Lung microvascular endothelial cell (primary cell): ENCODE results near the gene MYO3A. TPM values are rescaled to one million over a fixed set of nuclear protein-coding genes. Genes with fewer than 3 reads are reported as not detected.
"Not testable (repeated sequence)": the region's sequence is repeated elsewhere in the genome, so short reads cannot be mapped to it uniquely, and the experiment has no call there.

ENCODE experiments used
- DNase-seq, 2 donors: peaks; one replicate each; pipeline versions ENCODE4 v3.0.0 to v3.0.0-alpha.2; 2010; ENCODE audit warnings: low read depth in 2 of 2
- total RNA-seq: library from RNA; depleted of rRNA; stranded (reverse); fragments of >200 nt; gene quantifications from 2 replicates; pipeline ENCODE4 v1.2.1, GENCODE V29; 2014

Gene MYO3A
- total RNA-seq, 1 donor from 2014 or later, result not detected

- no peak for DNase-seq
These were observed 48.1 kb downstream of the MYO3A start for GRCh38 chr10:25982107-25982506.

GRCh38 chr10:25988583-25988982 is 54.6 kb downstream of the MYO3A start:
- no peak for DNase-seq

DNA sequence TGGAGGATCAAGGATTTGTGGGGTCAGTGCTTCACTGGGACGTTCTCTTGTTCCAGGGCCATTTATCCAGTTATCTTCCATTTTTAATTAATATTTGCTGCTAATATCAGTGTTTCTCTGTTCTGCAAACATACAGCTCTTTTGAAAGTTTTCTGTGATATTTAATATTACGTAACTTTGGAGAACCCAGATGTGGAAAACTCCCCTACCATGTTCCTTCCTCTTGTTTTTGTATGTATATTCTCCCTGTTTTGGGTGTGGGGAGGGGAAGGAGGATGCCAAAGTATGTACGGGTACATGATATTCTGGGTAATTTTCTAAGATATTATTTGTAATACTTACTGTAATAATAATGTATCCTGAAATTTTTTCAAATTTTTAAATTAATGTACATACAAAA is 55.9 kb downstream of the MYO3A start:
- no peak for DNase-seq

DNA sequence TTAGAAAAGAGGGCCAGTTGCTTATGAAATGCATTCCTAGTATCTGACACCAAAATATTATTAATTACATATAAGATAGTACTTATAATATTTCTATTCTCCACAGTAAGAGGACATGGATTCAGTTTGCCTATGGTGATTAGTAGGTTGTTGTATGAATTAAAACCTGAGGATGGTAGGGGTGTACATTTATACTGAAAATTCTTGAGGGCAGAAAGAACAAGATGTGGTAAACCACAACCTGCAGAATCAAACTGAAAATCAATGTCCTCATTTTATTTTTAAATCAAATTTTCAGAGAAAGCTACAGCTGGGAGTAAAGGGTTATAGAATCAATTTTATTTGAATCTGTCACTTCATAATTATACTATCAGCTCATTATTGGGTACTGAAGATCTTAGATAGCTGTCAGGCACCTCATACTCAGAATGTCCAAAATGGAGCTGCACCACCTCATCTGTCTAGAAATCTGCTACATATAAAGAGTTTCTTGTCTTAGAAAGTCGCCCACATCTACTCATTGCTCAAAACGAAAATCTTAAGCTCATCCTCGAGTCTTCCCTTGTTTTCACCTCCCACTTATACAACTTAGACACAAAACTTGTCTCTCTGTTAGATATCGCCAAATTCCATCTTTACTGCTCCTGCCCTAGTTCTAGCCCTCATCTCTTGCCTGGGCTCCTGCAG is 65.4 kb downstream of the MYO3A start:
- DNase-seq, result no peak

DNA sequence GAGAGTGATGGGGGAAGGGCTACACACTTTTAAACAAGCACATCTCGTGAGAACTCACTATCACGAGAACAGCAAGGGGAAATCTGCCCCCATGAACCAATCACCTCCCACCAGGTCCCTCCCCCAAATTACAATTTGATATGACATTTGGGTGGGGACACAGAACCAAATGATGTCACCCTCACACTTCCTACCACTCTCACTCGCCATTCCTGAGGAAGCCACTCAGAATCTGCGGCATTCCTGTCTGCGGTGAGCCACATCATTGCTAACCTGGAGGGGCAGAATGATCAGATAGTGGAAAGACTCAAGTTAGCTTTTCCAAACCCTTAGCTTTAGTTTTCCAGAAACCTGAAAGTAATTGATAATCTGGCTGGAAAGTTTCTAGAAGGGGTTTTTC is 66.9 kb downstream of the MYO3A start:
- DNase-seq, result no peak

DNA sequence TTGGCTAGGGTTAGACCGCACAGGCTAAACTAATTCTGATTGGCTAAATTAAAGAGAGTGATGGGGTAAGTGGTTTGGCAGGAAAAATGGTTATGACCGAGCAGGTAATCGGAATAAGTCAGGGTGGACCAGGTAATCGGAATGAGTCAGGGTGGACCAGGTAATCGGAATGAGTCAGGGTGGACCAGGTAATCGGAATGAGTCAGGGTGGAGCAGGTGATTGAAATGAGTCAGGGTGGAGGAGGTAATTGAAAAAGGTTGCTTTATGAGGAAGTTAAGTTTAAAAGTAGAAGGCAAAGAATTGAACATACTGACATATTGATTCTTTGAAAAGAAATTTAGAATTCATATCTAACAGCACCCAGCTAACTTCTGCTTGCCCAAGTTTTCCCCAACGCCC is 68.4 kb downstream of the MYO3A start:
- not testable (repeated sequence) for DNase-seq

GRCh38 chr10:26015092-26015491 is 81.1 kb downstream of the MYO3A start:
- no peak for DNase-seq

DNA sequence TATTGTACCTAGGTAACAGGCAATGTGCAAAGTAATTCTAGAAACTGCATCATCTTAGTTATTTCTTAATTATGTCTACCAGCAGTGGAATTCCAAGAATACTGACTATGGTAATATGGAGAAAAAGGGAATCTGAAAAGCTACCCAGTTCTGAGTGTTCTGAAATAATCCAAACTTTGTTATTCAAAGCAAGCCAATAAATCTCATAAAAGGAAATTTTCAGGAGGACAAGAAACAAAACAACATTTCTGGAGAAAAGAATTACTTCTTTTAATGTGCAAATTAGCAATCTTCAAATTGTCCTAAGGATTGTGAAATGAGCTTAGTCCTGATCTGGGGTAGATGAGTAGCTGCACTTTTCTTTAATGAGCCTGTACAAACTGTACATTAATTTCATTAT is 88.8 kb downstream of the MYO3A start:
- DNase-seq, result no peak

DNA sequence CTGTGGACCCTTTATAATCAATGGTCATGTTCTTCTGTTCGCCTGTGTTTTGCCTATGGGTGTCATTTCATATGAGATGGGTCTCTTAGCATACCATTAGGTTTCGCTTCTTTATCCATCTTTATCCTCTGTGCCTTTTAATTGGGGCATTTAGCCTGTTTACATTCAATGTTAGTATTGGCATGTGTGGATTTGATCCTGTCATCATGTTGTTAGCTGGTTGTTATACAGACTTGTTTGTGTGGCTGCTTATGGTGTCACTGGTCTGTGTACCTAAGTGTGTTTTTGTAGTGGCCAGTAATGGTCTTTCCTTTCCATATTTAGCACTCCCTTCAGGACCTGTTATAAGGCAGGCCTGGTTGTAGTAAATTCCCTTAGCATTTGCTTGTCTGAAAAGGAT is 90.3 kb downstream of the MYO3A start:
- DNase-seq, result no peak

GRCh38 chr10:26025523-26025922 is 91.5 kb downstream of the MYO3A start:
- no peak for DNase-seq

DNA sequence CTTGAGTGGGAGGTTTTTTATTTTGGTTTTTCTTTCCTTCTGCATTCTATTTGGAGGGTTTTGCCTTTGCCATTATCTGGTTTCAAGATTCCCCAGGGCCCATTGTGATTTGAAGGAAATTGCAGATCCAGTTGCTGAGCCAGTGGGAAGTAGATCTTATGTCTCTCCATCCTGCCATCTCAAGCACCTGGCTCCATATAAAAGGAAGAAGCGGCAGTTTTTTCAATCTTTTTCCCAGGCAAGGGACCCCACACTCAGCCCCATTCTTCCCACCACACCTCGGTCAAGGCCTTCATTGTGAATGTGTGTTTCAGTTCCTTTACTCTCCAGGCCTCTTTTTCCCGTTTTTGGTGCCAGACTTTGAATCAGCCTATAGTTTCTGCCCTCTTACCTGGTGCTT is 95.8 kb downstream of the MYO3A start:
- no peak for DNase-seq

DNA sequence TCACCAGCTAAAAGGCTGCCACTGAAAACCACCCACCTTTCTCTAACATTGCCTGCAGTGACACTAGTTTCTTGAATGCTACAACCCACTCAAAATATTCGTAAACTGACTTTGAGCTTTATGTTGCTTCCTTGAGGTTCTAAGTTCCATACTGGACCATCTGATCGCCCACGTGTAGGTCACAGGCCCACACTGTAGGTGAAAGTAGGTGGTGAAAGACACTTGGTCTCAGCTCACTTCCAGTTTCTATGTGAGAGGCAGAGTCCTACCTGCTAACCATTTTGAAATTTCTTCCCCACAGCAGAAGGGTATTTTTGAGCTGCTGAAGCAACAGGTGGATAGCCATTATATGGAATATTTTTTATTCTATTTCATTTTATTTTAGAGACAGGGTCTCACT is 97.3 kb downstream of the MYO3A start:
- no peak for DNase-seq

DNA sequence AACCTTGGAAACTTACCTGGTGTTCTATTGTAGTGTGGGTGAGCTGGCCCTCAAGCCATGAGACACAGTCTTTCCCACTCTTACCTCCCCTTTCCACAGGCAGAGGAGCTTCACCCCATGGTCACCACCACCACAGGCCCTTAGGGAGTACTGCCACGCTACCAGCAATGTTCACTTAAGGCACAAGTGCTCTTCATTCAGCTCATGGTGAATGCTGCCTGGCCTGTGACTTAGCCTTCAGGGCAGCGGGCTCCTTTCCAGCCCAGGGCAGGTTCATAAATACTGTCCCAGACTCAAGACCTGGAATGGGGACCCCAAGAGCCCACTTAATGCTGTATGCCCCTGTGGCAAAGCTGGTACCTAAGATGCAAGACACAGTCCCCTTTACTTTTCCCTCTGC is 109.4 kb downstream of the MYO3A start:
- DNase-seq, result no peak

GRCh38 chr10:26044141-26044749 is 110.2 kb downstream of the MYO3A start:
- no peak for DNase-seq

- no peak for DNase-seq
These were observed 112.2 kb downstream of the MYO3A start for GRCh38 chr10:26046073-26046700.

- no peak for DNase-seq
These were observed 114.7 kb downstream of the MYO3A start for GRCh38 chr10:26048756-26049155.

- no peak for DNase-seq
These were observed 118.3 kb downstream of the MYO3A start for GRCh38 chr10:26052326-26052725.

DNA sequence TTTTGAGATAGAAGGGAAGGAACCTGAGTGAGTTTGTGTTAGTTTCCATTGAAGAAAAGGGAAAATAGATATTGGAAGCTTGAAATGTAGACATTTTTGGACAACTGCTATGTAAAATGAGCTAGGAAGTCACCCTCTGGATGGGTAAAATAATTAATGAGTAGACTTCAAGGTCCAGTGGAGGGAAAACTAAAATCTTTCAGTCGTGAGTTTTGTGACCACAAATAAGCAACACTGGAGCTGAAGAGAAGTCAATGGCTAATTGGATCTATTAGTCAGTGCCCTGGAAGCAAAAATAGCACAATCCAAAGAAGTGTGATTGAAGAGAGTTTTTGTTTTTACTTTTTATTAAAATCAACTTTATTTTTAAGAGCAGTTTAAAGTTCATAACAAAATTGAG is 123.4 kb downstream of the MYO3A start:
- DNase-seq, result no peak

GRCh38 chr10:26064106-26064505 is 130.1 kb downstream of the MYO3A start:
- DNase-seq, result no peak

DNA sequence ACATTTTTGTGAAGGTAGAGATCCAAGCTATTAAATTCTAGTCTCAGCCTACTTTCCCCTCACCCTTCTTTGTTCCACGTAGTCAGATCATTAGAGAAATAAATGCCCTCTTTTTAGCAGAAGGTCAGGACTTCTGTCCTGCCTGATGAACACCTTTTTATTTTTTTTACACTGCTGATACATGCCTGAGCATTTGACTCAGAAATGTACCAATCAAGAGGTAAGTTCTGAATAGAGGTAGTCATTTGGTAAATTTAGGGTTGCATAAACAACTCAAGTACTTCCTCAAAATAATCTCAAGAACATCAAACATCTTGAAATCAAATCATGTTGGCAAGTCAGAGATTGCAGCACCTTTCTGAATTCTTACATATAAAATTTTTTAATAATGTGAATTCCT is 133.7 kb downstream of the MYO3A start:
- no peak for DNase-seq

DNA sequence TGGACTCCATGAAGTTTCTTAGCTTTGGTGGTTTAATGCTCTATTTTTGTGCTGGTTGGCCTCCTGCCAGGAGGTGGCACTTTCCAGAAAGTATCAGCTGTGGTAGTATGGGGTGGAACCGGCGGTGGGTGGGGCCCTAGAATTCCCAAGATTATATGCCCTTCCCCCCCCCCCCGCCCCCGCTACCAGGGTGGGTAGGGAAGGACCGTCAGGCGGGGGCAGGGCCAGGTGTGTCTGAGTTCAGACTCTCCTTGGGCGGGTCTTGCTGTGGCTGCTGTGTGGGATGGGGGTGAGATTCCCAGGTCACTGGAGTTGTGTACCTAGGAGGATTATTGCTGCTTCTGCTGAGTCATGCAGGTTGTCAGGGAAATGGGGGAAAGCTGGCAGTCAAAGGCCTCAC is 146.9 kb downstream of the MYO3A start:
- DNase-seq, result not testable (repeated sequence)

- no peak for DNase-seq
These were observed 147.4 kb downstream of the MYO3A start for GRCh38 chr10:26081459-26081858.

DNA sequence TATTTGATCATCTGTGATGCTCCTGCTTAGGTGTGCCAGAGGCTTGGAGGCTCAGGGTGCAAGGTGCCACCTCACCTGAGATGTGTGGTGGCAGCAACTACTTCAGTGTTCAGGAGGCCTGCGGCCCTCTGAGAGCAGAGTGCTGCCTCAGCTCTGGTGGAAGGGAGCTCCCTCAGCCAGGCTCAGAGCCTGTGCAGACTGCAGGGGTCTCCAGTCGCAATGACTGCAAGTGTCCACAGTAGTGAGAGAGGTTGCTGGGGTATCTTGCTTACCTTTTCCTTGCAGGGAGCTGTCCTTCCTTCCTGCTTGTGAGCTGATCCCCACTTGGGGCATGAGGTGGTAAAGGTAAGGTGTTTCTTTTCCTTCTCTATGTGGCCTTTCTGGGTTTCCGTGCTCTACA is 151.5 kb downstream of the MYO3A start:
- DNase-seq, result no peak
